ENCODE measurements around the gene LETMD1. TPM values are rescaled to one million over a fixed set of nuclear protein-coding genes. Genes with fewer than 3 reads are reported as not detected.

LETMD1 gene
- total RNA-seq, 1 experiment from 2014 or later: 47.1 TPM

- peaks cover 7% of the 10 kb centered on the region; the same call in 1 of the 2 replicates for H3K4me1 ChIP-seq (ENCODE audit: insufficient read depth, low read length)
- CTCF ChIA-PET: interaction anchor here (0.6 kb wide), 1 partner anchor 282 kb away, joined by 5 read pairs; no protein-coding TSS in a partner anchor
- intact Hi-C loops (cut with micrococcal nuclease): no loop called here
- no peak overlapping the region for H3K4me2 ChIP-seq (ENCODE audit: low read length)
- TF ChIP-seq EZH2 (IDR thresholded peaks at IDR 0.05; ENCODE audit: low read length, unreplicated experiment) (no peak), EZH2phosphoT487 (IDR thresholded peaks at IDR 0.05; ENCODE audit: borderline replicate concordance, low read length) (no peak), CTCF (conservative IDR thresholded peaks at IDR 0.05; ENCODE audit: low read depth, low read length) (no peak)
- BruUV-seq (replicated peaks): no TSS peak
- no peak overlapping the region for H3K27ac ChIP-seq (ENCODE audit: low read length)
- no peaks in the 10 kb centered on the region for H3K9me3 ChIP-seq (ENCODE audit: low read length)
- peaks cover 7% of the 10 kb centered on the region; the same call in 1 of the 2 replicates for H3K79me2 ChIP-seq (ENCODE audit: low read length)
- peak; percentile 84 for DNase-seq
- ATAC-seq: peak; percentile 67
- H3K36me3 ChIP-seq (ENCODE audit: low read depth, low read length): peaks cover 59% of the 10 kb centered on the region
- no peak overlapping the region for H2AFZ ChIP-seq (ENCODE audit: low read length)
- H3K4me3 ChIP-seq (ENCODE audit: low read length): no peak overlapping the region
- H3K9ac ChIP-seq (ENCODE audit: low read length): no peak overlapping the region
- no peaks in the 10 kb centered on the region for H3K9me2 ChIP-seq (replicated peaks; ENCODE audit: low read length)
- H3K27me3 ChIP-seq (ENCODE audit: low read length): no peaks in the 10 kb centered on the region
- POLR2A ChIA-PET (ENCODE audit: unreplicated experiment): no interaction called here
- no peaks in the 10 kb centered on the region for H3F3A ChIP-seq (ENCODE audit: low read length, unreplicated experiment)
- no peaks in the 10 kb centered on the region for H4K20me1 ChIP-seq (ENCODE audit: low read length)
Measured at GRCh38 chr12:51056242-51056641, 8.1 kb downstream of the LETMD1 start.

- intact Hi-C loops (cut with micrococcal nuclease): no loop called here
- Histone ChIP-seq H3F3A (ENCODE audit: low read length, unreplicated experiment) (no peaks in the 10 kb centered on the region), H3K36me3 (ENCODE audit: low read depth, low read length) (peaks cover 71% of the 10 kb centered on the region), H3K79me2 (ENCODE audit: low read length) (no peaks in the 10 kb centered on the region), H2AFZ (ENCODE audit: low read length) (no peak overlapping the region), H3K9me3 (ENCODE audit: low read length) (no peaks in the 10 kb centered on the region), H3K9me2 (replicated peaks; ENCODE audit: low read length) (no peaks in the 10 kb centered on the region), H3K27me3 (ENCODE audit: low read length) (no peaks in the 10 kb centered on the region), H3K4me2 (ENCODE audit: low read length) (no peak overlapping the region), H4K20me1 (ENCODE audit: low read length) (no peaks in the 10 kb centered on the region), H3K4me3 (ENCODE audit: low read length) (no peak overlapping the region), H3K4me1 (ENCODE audit: insufficient read depth, low read length) (peaks cover 7% of the 10 kb centered on the region; the same call in 1 of the 2 replicates), H3K9ac (ENCODE audit: low read length) (no peak overlapping the region), H3K27ac (ENCODE audit: low read length) (no peak overlapping the region)
- ChIA-PET CTCF (no interaction called here), POLR2A (ENCODE audit: unreplicated experiment) (no interaction called here)
- TF ChIP-seq EZH2phosphoT487 (IDR thresholded peaks at IDR 0.05; ENCODE audit: borderline replicate concordance, low read length) (no peak), EZH2 (IDR thresholded peaks at IDR 0.05; ENCODE audit: low read length, unreplicated experiment) (no peak), CTCF (conservative IDR thresholded peaks at IDR 0.05; ENCODE audit: low read depth, low read length) (no peak)
- no TSS peak for BruUV-seq (replicated peaks)
- DNase-seq (no peak), ATAC-seq (no peak)
Measured at GRCh38 chr12:51059086-51059485, 11.0 kb downstream of the LETMD1 start.

- Histone ChIP-seq H3K79me2 (ENCODE audit: low read length) (no peaks in the 10 kb centered on the region), H3K4me1 (ENCODE audit: insufficient read depth, low read length) (no peaks in the 10 kb centered on the region), H3K36me3 (ENCODE audit: low read depth, low read length) (peaks cover 74% of the 10 kb centered on the region), H3K9ac (ENCODE audit: low read length) (no peak overlapping the region), H3K4me3 (ENCODE audit: low read length) (no peak overlapping the region), H2AFZ (ENCODE audit: low read length) (no peak overlapping the region), H4K20me1 (ENCODE audit: low read length) (no peaks in the 10 kb centered on the region), H3K4me2 (ENCODE audit: low read length) (no peak overlapping the region), H3K9me3 (ENCODE audit: low read length) (no peaks in the 10 kb centered on the region), H3K9me2 (replicated peaks; ENCODE audit: low read length) (no peaks in the 10 kb centered on the region), H3F3A (ENCODE audit: low read length, unreplicated experiment) (no peaks in the 10 kb centered on the region), H3K27me3 (ENCODE audit: low read length) (no peaks in the 10 kb centered on the region), H3K27ac (ENCODE audit: low read length) (no peak overlapping the region)
- DNase-seq (no peak), ATAC-seq (no peak)
- TF ChIP-seq EZH2 (IDR thresholded peaks at IDR 0.05; ENCODE audit: low read length, unreplicated experiment) (no peak), CTCF (conservative IDR thresholded peaks at IDR 0.05; ENCODE audit: low read depth, low read length) (no peak), EZH2phosphoT487 (IDR thresholded peaks at IDR 0.05; ENCODE audit: borderline replicate concordance, low read length) (no peak)
- BruUV-seq (replicated peaks): no TSS peak
- CTCF ChIA-PET: no interaction called here
- POLR2A ChIA-PET (ENCODE audit: unreplicated experiment): no interaction called here
- intact Hi-C loops (cut with micrococcal nuclease): no loop called here
Measured at GRCh38 chr12:51062631-51063397, 14.7 kb downstream of the LETMD1 start.

Measured in PC-3 (cell line).